K562 (cell line): ENCODE data around the gene ZBTB2. TPM values are rescaled to one million over a fixed set of nuclear protein-coding genes. Genes with fewer than 3 reads are reported as not detected.
A peak's percentile ranks its signal among the peaks of the same experiment; 100 is the strongest.

Source experiments
- ETV5 ChIP-seq: sonication (generic); formaldehyde crosslinking; IDR thresholded peaks from 2 replicates; pipeline ENCODE4 v1.4.0; 2020; ENCODE audit warnings: low read depth, mild to moderate bottlenecking, missing genetic modification reagents
- EZH2 ChIP-seq: IDR thresholded peaks from 2 replicates; pipeline ENCODE4 v1.6.1; 2012; ENCODE audit warnings: low read depth, mild to moderate bottlenecking, inconsistent platforms, low read length, borderline replicate concordance
- FOXK1 ChIP-seq: sonication (generic); formaldehyde crosslinking; IDR thresholded peaks from 2 replicates; pipeline ENCODE4 v1.8.0; 2022; ENCODE audit warnings: missing genetic modification reagents, mild to moderate bottlenecking, borderline replicate concordance
- FOXM1 ChIP-seq, 2 experiments: fragments of 450-650 bp in 1 of 2; sonication (generic) in 1 of 2; formaldehyde crosslinking in 1 of 2; IDR thresholded peaks; 2 replicates each; pipeline versions ENCODE4 v1.6.1 to v1.9.0; 2017 to 2022; ENCODE audit warnings: low read depth in 2 of 2, mild to moderate bottlenecking in 2 of 2, missing genetic modification reagents in 1 of 2, moderate library complexity in 1 of 2
- HDAC6 ChIP-seq: IDR thresholded peaks from 2 replicates; pipeline ENCODE4 v1.6.1; 2012; ENCODE audit warnings: low read depth, mild to moderate bottlenecking, control low read depth, inconsistent platforms, low read length, moderate library complexity
- HDGF ChIP-seq: fragments of 450-650 bp; IDR thresholded peaks from 2 replicates; pipeline ENCODE4 v1.6.1; 2016
- MCM5 ChIP-seq: fragments of 450-650 bp; IDR thresholded peaks from 2 replicates; pipeline ENCODE4 v1.6.1; 2016; ENCODE audit warnings: low read depth
- MEF2A ChIP-seq: IDR thresholded peaks from 2 replicates; pipeline ENCODE4 v1.6.1; 2011; ENCODE audit warnings: low read depth, mild to moderate bottlenecking, low read length, moderate library complexity; ENCODE audit not compliant: control insufficient read depth
- NCOA1 ChIP-seq: fragments of 450-650 bp; IDR thresholded peaks from 2 replicates; pipeline ENCODE4 v1.6.1; 2016; ENCODE audit warnings: low read depth
- NCOA4 ChIP-seq: fragments of 450-650 bp; IDR thresholded peaks from 2 replicates; pipeline ENCODE4 v1.6.1; 2018; ENCODE audit warnings: mild to moderate bottlenecking; ENCODE audit not compliant: partially characterized antibody
- PHB ChIP-seq: fragments of 250-450 bp; sonication (Bioruptor Pico); IDR thresholded peaks from 2 replicates; pipeline ENCODE4 v1.5.0; 2021
- PHTF2 ChIP-seq: fragments of 250-450 bp; sonication (Bioruptor Pico); IDR thresholded peaks from 2 replicates; pipeline ENCODE4 v1.5.0; 2021; ENCODE audit warnings: mild to moderate bottlenecking
- PURB ChIP-seq: sonication (generic); formaldehyde crosslinking; IDR thresholded peaks from 2 replicates; pipeline ENCODE4 v1.9.0; 2021; ENCODE audit warnings: low read depth, mild to moderate bottlenecking, missing genetic modification reagents
- RCOR1 ChIP-seq, 2 experiments: IDR thresholded peaks; 2 replicates each; pipeline ENCODE4 v1.6.1; 2012; ENCODE audit warnings: low read depth in 2 of 2, low read length in 2 of 2, borderline replicate concordance in 1 of 2, improper control_type of control experiment in 1 of 2
- SIN3A ChIP-seq, 2 experiments: fragments of 150-350 bp in 1 of 2; IDR thresholded peaks; 2 replicates each; pipeline ENCODE4 v1.6.1; 2011 to 2016; ENCODE audit warnings: borderline replicate concordance in 2 of 2, low read depth in 2 of 2, low read length in 2 of 2, mild to moderate bottlenecking in 2 of 2, moderate library complexity in 2 of 2; ENCODE audit not compliant: control insufficient read depth in 1 of 2
- SMARCA4 ChIP-seq: fragments of 450-650 bp; IDR thresholded peaks from 2 replicates; pipeline ENCODE4 v1.6.1; 2016
- SREBF2 ChIP-seq: sonication (generic); formaldehyde crosslinking; IDR thresholded peaks from 2 replicates; pipeline ENCODE4 v1.4.0; 2020; ENCODE audit warnings: mild to moderate bottlenecking, missing genetic modification reagents
- XRCC5 ChIP-seq: fragments of 200-400 bp; formaldehyde crosslinking; IDR thresholded peaks from 2 replicates; pipeline ENCODE4 v1.6.1; 2017; ENCODE audit warnings: low read depth, mild to moderate bottlenecking, low read length
- ZNF146 ChIP-seq: IDR thresholded peaks from one replicate; pipeline ENCODE4 v1.6.1; 2018; ENCODE audit warnings: missing compliant biosample characterization; ENCODE audit not compliant: unreplicated experiment
- ZNF263 ChIP-seq: sonication (generic); formaldehyde crosslinking; IDR thresholded peaks from 2 replicates; pipeline ENCODE4 v1.8.0; 2022; ENCODE audit warnings: mild to moderate bottlenecking, missing genetic modification reagents, borderline replicate concordance
- ZNF445 ChIP-seq: fragments of 250-450 bp; sonication (Bioruptor Pico); IDR thresholded peaks from 2 replicates; pipeline ENCODE4 v1.4.0; 2020; ENCODE audit warnings: low read depth, mild to moderate bottlenecking, moderate library complexity
- ZNF778 ChIP-seq: fragments of 450-650 bp; formaldehyde crosslinking; IDR thresholded peaks from 2 replicates; pipeline ENCODE4 v1.4.0; 2020; ENCODE audit warnings: mild to moderate bottlenecking, moderate library complexity
- polyA plus RNA-seq, 8 experiments: library from polyadenylated mRNA; depleted of rRNA in 4 of 8; stranded (reverse) in 5 of 8; unstranded in 3 of 8; fragments of >200 nt; fragmentation: Nextera tagmentation in 2 of 8; fragmentation: Illumina TruSeq in 1 of 8; extraction: Ambion mirVana in 2 of 8; extraction: Trizol in 1 of 8; gene quantifications; 2 replicates each; pipeline versions ENCODE4 v1.2.1 to v1.2.3, GENCODE V29; 2011 to 2014; ENCODE audit warnings: inconsistent platforms in 1 of 8, missing spikeins in 1 of 8
- total RNA-seq, 7 experiments: library from RNA; depleted of rRNA in 6 of 7; stranded (reverse); fragments of >200 nt in 6 of 7; fragmentation: Illumina TruSeq in 2 of 7; extraction: Trizol in 2 of 7; gene quantifications; 2 replicates each; pipeline versions ENCODE4 v1.2.1 to v1.2.3, GENCODE V29; 2011 to 2021; ENCODE audit warnings: low replicate concordance in 1 of 7
- TF ChIP-seq, protein P1 (sequence below): sonication (generic); formaldehyde crosslinking; IDR thresholded peaks from 2 replicates; pipeline ENCODE4 v1.8.0; 2022; ENCODE audit warnings: missing genetic modification reagents, mild to moderate bottlenecking, borderline replicate concordance
- TF ChIP-seq, protein P2 (sequence below): fragments of 450-650 bp; formaldehyde crosslinking; IDR thresholded peaks from 2 replicates; pipeline ENCODE4 v1.4.0; 2020; ENCODE audit warnings: mild to moderate bottlenecking, moderate library complexity
- TF ChIP-seq, protein P3 (sequence below): fragments of 250-450 bp; sonication (Bioruptor Pico); IDR thresholded peaks from 2 replicates; pipeline ENCODE4 v1.5.0; 2020; ENCODE audit warnings: mild to moderate bottlenecking

The ZBTB2 gene
- total and polyA plus RNA-seq, 9 of the 15 experiments (the other 6 are each of a cell fraction or from before 2014, with no cell fraction given) = 5.1 to 26.2 (median 16.4) TPM

DNA sequence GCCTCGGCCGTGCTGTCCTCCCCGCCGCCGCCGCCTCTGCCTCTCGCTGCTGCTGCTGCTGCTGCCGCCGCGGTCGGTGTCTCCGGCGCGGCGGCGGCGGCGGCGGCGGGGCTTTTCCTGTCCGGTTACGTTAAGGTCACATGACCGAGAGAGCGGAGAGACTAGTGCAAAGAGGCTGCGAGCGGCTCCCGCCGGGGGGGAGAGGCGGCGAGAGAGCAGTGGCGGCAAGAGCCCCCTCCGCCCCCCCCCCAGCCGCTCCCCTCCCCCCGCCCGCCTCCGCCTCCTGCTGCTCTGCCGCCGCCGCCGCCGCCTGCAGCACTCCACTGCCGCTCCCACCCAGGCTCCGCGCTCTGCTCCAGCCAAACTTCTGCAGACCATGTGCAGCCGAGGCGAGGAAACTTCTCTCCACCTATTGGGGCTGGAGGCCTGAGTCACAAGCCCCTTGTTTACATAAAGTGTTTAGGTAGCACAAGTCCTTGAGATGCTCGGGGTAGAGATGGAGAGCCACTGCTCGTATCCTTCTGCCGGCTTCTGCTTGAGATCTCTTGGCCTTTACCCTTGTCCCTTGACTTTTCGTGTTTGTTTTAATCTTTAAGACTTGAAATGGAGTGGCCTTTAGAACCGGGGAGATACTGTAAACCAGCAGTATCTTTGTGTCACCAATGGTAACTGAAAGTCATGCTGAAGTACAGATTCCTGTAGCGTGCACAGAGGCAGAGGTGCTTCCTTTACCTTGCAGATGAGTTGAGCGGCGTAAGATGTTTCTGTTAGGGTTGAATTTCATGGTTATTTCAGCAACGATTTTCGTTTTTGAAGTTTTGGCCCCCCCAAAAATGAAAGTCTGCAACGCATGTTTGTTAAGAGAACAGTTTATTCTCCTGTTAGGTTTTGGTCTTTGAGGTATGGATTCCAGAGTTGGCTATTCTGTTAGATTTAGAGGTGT is at the start of gene ZBTB2 (continued):
- no peak for TF ChIP-seq ZNF445 (CRISPR knock-in tag)
- no peak for TF ChIP-seq SREBF2
- TF ChIP-seq MEF2A = no peak
- no peak for TF ChIP-seq ZNF146 (CRISPR knock-in tag)
- TF ChIP-seq PURB (CRISPR knock-in tag) = no peak
- no peak for TF ChIP-seq HDAC6
- peak in 1 of 2 experiments; percentile 53; a peak in 2 of 4 replicates for TF ChIP-seq SIN3A (IDR thresholded peaks at IDR 0.05; ENCODE audit: borderline replicate concordance in 2 of 2, control insufficient read depth in 1 of 2, low read depth in 2 of 2, low read length in 2 of 2)
- no peak for TF ChIP-seq FOXM1 (IDR thresholded peaks at IDR 0.05; ENCODE audit: low read depth)
- TF ChIP-seq FOXM1 (CRISPR knock-in tag; IDR thresholded peaks at IDR 0.05; ENCODE audit: low read depth) = no peak
- no peak for TF ChIP-seq FOXK1 (CRISPR knock-in tag)
- TF ChIP-seq, protein P1, sequence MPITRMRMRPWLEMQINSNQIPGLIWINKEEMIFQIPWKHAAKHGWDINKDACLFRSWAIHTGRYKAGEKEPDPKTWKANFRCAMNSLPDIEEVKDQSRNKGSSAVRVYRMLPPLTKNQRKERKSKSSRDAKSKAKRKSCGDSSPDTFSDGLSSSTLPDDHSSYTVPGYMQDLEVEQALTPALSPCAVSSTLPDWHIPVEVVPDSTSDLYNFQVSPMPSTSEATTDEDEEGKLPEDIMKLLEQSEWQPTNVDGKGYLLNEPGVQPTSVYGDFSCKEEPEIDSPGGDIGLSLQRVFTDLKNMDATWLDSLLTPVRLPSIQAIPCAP (CRISPR knock-in tag) = no peak
- no peak for TF ChIP-seq PHB (CRISPR knock-in tag)
- TF ChIP-seq NCOA4 = no peak
- TF ChIP-seq MCM5 = no peak
- TF ChIP-seq, protein P2, sequence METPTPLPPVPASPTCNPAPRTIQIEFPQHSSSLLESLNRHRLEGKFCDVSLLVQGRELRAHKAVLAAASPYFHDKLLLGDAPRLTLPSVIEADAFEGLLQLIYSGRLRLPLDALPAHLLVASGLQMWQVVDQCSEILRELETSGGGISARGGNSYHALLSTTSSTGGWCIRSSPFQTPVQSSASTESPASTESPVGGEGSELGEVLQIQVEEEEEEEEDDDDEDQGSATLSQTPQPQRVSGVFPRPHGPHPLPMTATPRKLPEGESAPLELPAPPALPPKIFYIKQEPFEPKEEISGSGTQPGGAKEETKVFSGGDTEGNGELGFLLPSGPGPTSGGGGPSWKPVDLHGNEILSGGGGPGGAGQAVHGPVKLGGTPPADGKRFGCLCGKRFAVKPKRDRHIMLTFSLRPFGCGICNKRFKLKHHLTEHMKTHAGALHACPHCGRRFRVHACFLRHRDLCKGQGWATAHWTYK = no peak
- TF ChIP-seq XRCC5 = no peak
- no peak for TF ChIP-seq PHTF2 (CRISPR knock-in tag)
- no peak for TF ChIP-seq ZNF263 (CRISPR knock-in tag)
- no peak for TF ChIP-seq HDGF
- no peak for TF ChIP-seq ZNF778 (CRISPR knock-in tag)
- no peak for TF ChIP-seq EZH2
- no peak for TF ChIP-seq ETV5
- TF ChIP-seq SMARCA4 = no peak
- TF ChIP-seq RCOR1 (IDR thresholded peaks at IDR 0.05; ENCODE audit: borderline replicate concordance in 1 of 2, low read depth in 2 of 2, low read length in 2 of 2) = no peak
- TF ChIP-seq NCOA1 = no peak
- TF ChIP-seq, protein P3, sequence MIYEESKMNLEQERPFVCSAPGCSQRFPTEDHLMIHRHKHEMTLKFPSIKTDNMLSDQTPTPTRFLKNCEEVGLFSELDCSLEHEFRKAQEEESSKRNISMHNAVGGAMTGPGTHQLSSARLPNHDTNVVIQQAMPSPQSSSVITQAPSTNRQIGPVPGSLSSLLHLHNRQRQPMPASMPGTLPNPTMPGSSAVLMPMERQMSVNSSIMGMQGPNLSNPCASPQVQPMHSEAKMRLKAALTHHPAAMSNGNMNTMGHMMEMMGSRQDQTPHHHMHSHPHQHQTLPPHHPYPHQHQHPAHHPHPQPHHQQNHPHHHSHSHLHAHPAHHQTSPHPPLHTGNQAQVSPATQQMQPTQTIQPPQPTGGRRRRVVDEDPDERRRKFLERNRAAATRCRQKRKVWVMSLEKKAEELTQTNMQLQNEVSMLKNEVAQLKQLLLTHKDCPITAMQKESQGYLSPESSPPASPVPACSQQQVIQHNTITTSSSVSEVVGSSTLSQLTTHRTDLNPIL (CRISPR knock-in tag) = no peak
